ENCODE measurements around the gene GPR143.
"Not testable (repeated sequence)": the region's sequence is repeated elsewhere in the genome, so short reads cannot be mapped to it uniquely, and the experiment has no call there.

The GPR143 gene

GRCh38 chrX:9765737-9766097 is at the start of gene GPR143:
TSS of gene GPR143 (minus strand) at chrX:9765847. CDS start at chrX:9765817, 30 bp downstream.
- no peak for DNase-seq (ENCODE audit: low spot score)

DNA sequence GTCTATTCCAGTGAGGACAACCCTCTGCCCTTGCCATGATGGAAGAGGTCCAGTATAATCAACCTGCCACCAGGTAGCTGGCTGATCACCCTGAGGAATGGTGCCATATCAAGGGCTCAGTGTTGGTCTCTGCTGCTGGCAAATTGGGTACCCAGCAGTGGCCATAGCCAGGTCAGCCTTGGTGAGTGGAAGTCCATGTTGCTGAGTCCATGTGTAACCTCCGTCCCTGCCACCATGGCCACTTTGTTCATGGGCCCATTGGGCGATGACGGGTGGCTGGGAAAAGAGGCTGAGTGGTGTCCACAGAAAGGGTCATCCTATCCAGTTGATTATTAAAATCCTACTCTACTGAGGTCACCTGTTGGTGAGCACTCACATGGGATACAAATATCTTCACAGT is 45.4 kb upstream of the GPR143 start:
- DNase-seq (ENCODE audit: low spot score): not testable (repeated sequence)

DNA sequence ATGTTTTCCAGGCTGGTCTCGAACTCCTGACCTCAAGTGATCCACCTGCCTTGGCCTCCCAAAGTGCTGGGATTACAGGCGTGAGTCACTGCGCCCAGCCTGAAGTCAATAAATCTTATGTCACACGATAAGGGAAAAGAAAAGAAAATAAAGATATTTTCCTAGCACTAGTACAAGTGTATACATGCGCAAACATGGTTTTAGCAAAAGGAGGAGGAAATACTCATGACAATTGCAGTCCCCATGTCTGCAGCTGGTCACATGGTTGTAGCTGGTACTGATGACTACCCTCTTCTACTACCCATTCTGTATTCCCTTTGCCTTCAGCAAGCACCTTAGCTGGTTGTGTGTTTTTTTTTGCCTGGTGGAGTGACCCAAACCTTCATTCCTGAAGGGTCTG is 44.2 kb upstream of the GPR143 start:
- DNase-seq (ENCODE audit: low spot score): not testable (repeated sequence)

GRCh38 chrX:9807355-9808182 is 41.9 kb upstream of the GPR143 start:
- DNase-seq (ENCODE audit: low spot score): no peak

- no peak for DNase-seq (ENCODE audit: low spot score)
These were observed 40.3 kb upstream of the GPR143 start for GRCh38 chrX:9805956-9806355.

DNA sequence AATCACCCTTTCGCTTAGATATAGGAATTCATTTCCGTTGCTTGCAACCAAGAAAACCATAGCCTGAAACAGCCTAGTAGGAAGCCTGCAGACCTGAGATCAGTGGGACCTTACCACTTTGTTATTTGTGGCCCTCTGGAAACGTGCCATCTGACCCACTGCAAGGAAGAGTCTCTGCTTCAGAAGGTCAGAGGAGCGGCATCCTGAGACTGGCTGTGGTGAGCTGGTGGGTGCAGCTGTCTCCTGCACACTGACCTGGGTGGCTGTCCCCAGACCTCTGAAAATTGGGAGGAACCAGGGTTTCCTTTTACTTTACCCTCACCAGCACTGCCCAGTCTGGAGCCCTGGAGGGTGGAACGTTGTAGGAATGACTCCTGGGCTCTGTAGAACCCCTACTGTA is 38.8 kb upstream of the GPR143 start:
- DNase-seq (ENCODE audit: low spot score): no peak

- no peak for DNase-seq (ENCODE audit: low spot score)
These were observed 37.1 kb upstream of the GPR143 start for GRCh38 chrX:9802737-9803136.

GRCh38 chrX:9797384-9798360 is 32.0 kb upstream of the GPR143 start:
- DNase-seq (ENCODE audit: low spot score): no peak

DNA sequence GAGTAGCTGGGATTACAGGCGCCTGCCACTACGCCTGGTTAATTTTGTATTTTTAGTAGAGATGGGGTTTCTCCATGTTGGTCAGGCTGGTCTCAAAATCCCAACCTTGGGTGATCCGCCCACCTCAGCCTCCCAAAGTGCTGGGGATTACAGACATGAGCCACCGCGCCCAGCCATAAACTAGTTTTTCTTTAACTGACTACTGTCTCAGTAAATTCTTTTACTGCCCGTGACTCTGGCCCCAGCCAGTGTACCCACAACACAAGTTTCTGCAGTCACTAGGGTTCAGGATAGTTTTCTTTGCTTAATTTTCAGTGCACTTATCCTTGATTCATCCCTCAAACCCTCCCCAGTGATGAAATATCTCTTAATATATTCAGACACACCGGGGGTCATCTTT is 28.8 kb upstream of the GPR143 start:
- no peak for DNase-seq (ENCODE audit: low spot score)

- no peak for DNase-seq (ENCODE audit: low spot score)
These were observed 25.2 kb upstream of the GPR143 start for GRCh38 chrX:9790866-9791265.

DNA sequence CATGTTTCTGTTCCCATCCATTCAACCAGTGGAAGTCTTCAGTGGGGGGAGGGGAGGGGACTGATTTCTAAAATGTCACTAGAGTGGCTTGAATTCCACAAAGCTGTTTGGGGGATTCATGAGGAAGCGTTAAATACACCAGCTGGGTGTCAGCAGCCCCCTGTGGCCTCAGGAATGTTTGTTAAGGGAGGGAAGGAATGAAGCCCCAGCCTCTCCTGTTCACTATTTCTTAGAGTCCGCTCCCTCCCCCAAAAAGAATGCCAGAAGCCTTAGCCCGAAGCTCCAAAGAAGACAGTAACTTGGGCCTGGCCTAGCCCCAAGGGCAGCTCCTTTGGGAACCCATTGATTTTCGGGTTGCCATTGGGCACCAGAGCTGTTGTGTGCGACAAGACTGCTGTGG is 23.9 kb upstream of the GPR143 start:
- DNase-seq (ENCODE audit: low spot score): no peak

GRCh38 chrX:9788911-9789310 is 23.3 kb upstream of the GPR143 start:
- no peak for DNase-seq (ENCODE audit: low spot score)

GRCh38 chrX:9786798-9787635 is 21.4 kb upstream of the GPR143 start:
- DNase-seq (ENCODE audit: low spot score): no peak

GRCh38 chrX:9785944-9786797 is 20.5 kb upstream of the GPR143 start, which contains the start of gene SHROOM2:
TSS of gene SHROOM2 (plus strand) at chrX:9786429. CDS start at chrX:9786546, 117 bp downstream.
- no peak for DNase-seq (ENCODE audit: low spot score)

GRCh38 chrX:9785254-9785943 is 19.8 kb upstream of the GPR143 start:
- DNase-seq (ENCODE audit: low spot score): no peak

GRCh38 chrX:9784332-9784731 is 18.7 kb upstream of the GPR143 start:
- no peak for DNase-seq (ENCODE audit: low spot score)

DNA sequence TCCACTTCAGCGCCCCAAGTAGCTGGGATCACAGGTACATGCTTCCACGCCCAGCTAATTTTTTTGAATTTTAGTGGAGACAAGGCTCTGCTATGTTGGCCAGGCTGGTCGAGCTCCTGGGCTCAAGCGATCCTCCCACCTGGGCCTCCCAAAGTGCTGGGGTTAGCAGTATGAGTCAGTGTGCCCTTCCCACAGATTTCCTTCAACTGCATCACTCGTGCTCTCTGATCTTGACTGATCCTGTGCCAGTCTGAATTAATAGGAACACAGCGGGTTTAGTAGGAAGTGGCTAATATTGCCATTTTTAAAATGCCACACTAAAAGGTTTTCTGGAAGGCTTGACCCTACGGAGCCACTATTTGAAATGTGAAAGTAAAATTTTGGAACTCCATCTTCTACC is 16.3 kb upstream of the GPR143 start:
- DNase-seq (ENCODE audit: low spot score): no peak

GRCh38 chrX:9775930-9776329 is 10.3 kb upstream of the GPR143 start:
- no peak for DNase-seq (ENCODE audit: low spot score)

DNA sequence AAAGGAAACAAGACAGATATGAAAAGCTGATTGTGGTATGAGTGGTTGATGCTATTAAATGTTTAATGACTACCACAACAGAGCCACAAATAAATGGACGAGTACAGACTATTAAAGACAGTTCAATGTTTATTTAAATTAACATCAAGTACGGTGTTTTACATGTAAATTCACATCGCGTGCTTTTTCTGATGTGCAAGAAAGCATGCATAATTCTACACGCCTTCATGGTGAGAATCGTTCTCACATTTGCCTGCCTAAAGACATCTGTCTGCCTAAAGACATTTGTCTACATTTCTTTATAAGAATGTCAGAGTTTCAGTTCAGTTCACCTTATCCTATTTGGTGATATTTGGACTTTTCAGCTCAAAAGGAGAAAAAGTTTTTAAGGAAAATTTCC is 7.3 kb upstream of the GPR143 start:
- no peak for DNase-seq (ENCODE audit: low spot score)

GRCh38 chrX:9770319-9770718 is 4.7 kb upstream of the GPR143 start:
- no peak for DNase-seq (ENCODE audit: low spot score)

All from CD4-positive, alpha-beta T cell treated with Interleukin-15 for 4 hours (primary cell).